Thymus (tissue), 11 donors: ENCODE measurements around the gene DYNLT3. TPM values are rescaled to one million over a fixed set of nuclear protein-coding genes. Genes with fewer than 3 reads are reported as not detected.

Source experiments
- DNase-seq, 9 donors: peaks; one replicate each; pipeline ENCODE4 v3.0.0-alpha.2; 2013; ENCODE audit warnings: low spot score in 9 of 9, low read depth in 6 of 9, missing footprints in 1 of 9
- H3K27ac ChIP-seq, 2 donors: one replicate each; pipeline ENCODE4 v1.5.1; 2013; ENCODE audit warnings: control low read depth in 1 of 2, low read depth in 1 of 2, low read length in 1 of 2, mild to moderate bottlenecking in 1 of 2, moderate library complexity in 1 of 2
- H3K27me3 ChIP-seq, 2 donors: one replicate each; pipeline ENCODE4 v1.5.1; 2013; ENCODE audit warnings: low read length in 1 of 2; ENCODE audit not compliant: control insufficient read depth in 2 of 2, insufficient read depth in 1 of 2
- H3K36me3 ChIP-seq, 2 donors: one replicate each; pipeline ENCODE4 v1.5.1; 2013; ENCODE audit warnings: low read length in 1 of 2, mild to moderate bottlenecking in 1 of 2, moderate library complexity in 1 of 2; ENCODE audit not compliant: control insufficient read depth in 2 of 2, insufficient read depth in 2 of 2
- H3K4me1 ChIP-seq, 2 donors: one replicate each; pipeline ENCODE4 v1.5.1; 2013; ENCODE audit warnings: low read length in 2 of 2; ENCODE audit not compliant: control insufficient read depth in 2 of 2, insufficient read depth in 2 of 2
- H3K4me3 ChIP-seq, 2 donors: one replicate each; pipeline ENCODE4 v1.5.1; 2013; ENCODE audit warnings: low read length in 2 of 2, control low read depth in 1 of 2, mild to moderate bottlenecking in 1 of 2
- H3K9me3 ChIP-seq, 2 donors: one replicate each; pipeline ENCODE4 v1.5.1; 2013; ENCODE audit warnings: low read length in 1 of 2, mild to moderate bottlenecking in 1 of 2; ENCODE audit not compliant: control insufficient read depth in 2 of 2, insufficient read depth in 1 of 2
- WGBS: extraction: QIAGEN DNeasy Blood & Tissue Kit; methylation state at CpG from one replicate; pipeline ENCODE4 v1.1.7; 2013; 5-methylcytosine and 5-hydroxymethylcytosine counted together
- polyA plus RNA-seq: library from polyadenylated mRNA; stranded (reverse); fragments of 200-250 nt; gene quantifications from one replicate; pipeline ENCODE4 v1.2.3, GENCODE V29; 2013
- total RNA-seq: library from RNA; stranded (reverse); fragments of 120-200 nt; gene quantifications from one replicate; pipeline ENCODE4 v1.2.4, GENCODE V29; 2013
- donor health status: healthy.

The DYNLT3 gene
- total and polyA plus RNA-seq, 2 donors, result 10.4 to 47.4 TPM

GRCh38 chrX:37854748-37855147 lies 7.4 kb upstream of the DYNLT3 start:
- Histone ChIP-seq H3K36me3 (no peaks in the 10 kb centered on the region), H3K9me3 (no peaks in the 10 kb centered on the region), H3K4me1 (no peaks in the 10 kb centered on the region), H3K27ac (no peak overlapping the region), H3K4me3 (no peak overlapping the region), H3K27me3 (no peaks in the 10 kb centered on the region)
- no peak for DNase-seq
- WGBS, result 49% methylated on average over 2 of the region's 2 CpGs

DNA sequence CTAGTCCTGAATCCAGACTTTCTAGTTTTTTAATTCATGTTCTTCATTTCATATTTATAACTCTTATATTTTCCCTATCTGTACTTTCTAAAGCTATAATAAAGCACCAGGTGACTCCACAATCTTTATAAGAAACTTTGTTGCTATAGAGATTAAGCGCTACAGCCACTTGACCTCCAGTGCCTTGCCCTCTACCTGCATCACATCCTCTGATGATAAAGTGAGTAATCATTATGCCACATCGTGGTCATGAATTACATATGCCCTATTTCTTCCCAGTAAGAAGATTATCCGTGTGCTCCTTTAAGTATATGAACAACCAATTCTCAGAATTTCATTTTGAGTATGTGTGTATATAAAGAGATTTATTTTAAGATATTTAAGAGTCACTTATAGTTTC lies 6.8 kb upstream of the DYNLT3 start:
- WGBS, result 90% methylated on average over 3 of the region's 3 CpGs
- H3K36me3 ChIP-seq, result no peaks in the 10 kb centered on the region
- no peak overlapping the region for H3K4me3 ChIP-seq
- H3K9me3 ChIP-seq, result no peaks in the 10 kb centered on the region
- H3K27me3 ChIP-seq, result no peaks in the 10 kb centered on the region
- DNase-seq, result no peak
- no peak overlapping the region for H3K27ac ChIP-seq
- no peaks in the 10 kb centered on the region for H3K4me1 ChIP-seq

GRCh38 chrX:37847733-37848197 lies 394 bp upstream of the DYNLT3 start:
- 13% methylated on average over 5 of the region's 5 CpGs for WGBS
- peak overlapping the region; percentile 28 to 81 for H3K27ac ChIP-seq

GRCh38 chrX:37846558-37846933 lies 825 bp downstream of the DYNLT3 start:
- 56% methylated on average over 1 of the region's 1 CpG for WGBS
- no peaks in the 10 kb centered on the region for H3K9me3 ChIP-seq
- H3K36me3 ChIP-seq, result no peaks in the 10 kb centered on the region
- no peaks in the 10 kb centered on the region for H3K27me3 ChIP-seq
- DNase-seq, result no peak
- peak overlapping the region; percentile 59 to 63 for H3K4me3 ChIP-seq
- peak overlapping the region in 1 of 2 donors; percentile 45 for H3K27ac ChIP-seq
- no peaks in the 10 kb centered on the region for H3K4me1 ChIP-seq

More at GRCh38 chrX:37847733-37848197, 394 bp upstream of the DYNLT3 start:
- H3K9me3 ChIP-seq, result no peaks in the 10 kb centered on the region
- H3K27me3 ChIP-seq, result no peaks in the 10 kb centered on the region
- no peak for DNase-seq
- H3K4me1 ChIP-seq, result no peaks in the 10 kb centered on the region
- H3K36me3 ChIP-seq, result no peaks in the 10 kb centered on the region
- H3K4me3 ChIP-seq, result peak overlapping the region; percentile 59 to 63

DNA sequence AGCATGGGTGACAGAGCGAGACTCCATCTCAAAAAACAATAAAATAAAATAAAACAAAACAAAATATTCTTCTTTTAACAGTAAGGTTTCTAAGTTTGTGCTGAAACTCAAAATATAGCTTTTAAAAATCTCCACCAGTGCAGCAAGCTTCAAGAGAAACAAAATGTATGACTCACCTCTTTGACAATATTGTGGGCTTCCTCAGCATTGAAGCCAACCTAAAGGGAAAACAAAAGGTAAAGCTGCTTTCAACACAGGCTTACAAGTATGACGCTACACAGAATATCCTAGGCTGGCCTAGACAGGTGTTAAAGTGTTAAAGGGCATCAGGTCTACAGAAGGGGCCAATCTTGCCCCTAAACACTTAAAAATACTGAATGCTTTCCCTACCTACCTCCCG lies 1.2 kb downstream of the DYNLT3 start:
- no peak overlapping the region for H3K4me3 ChIP-seq
- peak in 1 of 9 donors; percentile 34 for DNase-seq
- WGBS, result 85% methylated on average over 3 of the region's 3 CpGs
- H3K9me3 ChIP-seq, result no peaks in the 10 kb centered on the region
- no peaks in the 10 kb centered on the region for H3K4me1 ChIP-seq
- H3K27me3 ChIP-seq, result no peaks in the 10 kb centered on the region
- no peaks in the 10 kb centered on the region for H3K36me3 ChIP-seq
- H3K27ac ChIP-seq, result peak overlapping the region in 1 of 2 donors; percentile 45

- H3K4me3 ChIP-seq, result no peak overlapping the region
- no peaks in the 10 kb centered on the region for H3K4me1 ChIP-seq
- DNase-seq, result no peak
- H3K9me3 ChIP-seq, result no peaks in the 10 kb centered on the region
- H3K27me3 ChIP-seq, result no peaks in the 10 kb centered on the region
- H3K36me3 ChIP-seq, result no peaks in the 10 kb centered on the region
- no peak overlapping the region for H3K27ac ChIP-seq
Measured at GRCh38 chrX:37844622-37845021, 2.7 kb downstream of the DYNLT3 start.

DNA sequence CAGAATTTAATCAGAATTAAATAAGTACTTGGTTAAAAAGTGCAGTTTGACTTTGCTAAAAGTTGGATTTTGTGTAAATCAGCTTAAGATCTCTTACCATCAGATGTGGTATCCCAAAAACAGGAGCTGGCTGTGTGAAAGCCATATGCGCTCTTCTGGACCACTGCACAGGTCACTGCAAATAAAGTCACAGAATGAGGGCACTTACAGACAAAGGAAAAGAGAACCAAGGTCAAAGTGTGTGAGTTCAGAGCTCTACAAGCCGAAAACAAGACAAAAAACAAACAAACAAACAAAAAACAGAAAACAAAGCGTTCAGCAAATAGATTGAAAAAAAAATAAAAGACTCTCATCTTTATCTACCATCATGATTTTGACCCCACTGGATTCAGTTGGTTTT lies 6.4 kb downstream of the DYNLT3 start:
- Histone ChIP-seq H3K27ac (no peak overlapping the region), H3K9me3 (no peaks in the 10 kb centered on the region), H3K4me1 (no peaks in the 10 kb centered on the region), H3K4me3 (no peak overlapping the region), H3K27me3 (no peaks in the 10 kb centered on the region), H3K36me3 (no peaks in the 10 kb centered on the region)
- over 99% methylated on average over 3 of the region's 3 CpGs for WGBS
- no peak for DNase-seq

DNA sequence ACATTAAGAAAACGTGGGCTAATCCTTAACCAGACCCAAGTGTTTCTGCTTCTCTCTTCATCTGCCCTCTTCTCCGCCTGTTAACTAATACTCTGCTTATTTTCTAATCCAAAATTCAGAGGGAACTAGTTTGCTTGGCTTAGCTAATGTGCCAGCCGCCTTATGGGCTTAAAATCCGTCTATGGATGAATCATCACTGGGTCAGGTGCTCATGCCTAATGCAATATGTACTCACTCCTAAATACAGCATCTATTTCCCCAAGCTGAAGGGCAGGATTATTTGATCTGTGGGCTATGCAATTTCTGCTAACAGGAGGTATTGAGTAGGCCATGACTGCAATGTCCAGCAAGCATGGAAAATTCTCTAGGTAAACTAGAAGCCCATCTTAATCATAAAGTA lies 12.4 kb downstream of the DYNLT3 start:
- 97% methylated on average over 4 of the region's 4 CpGs for WGBS
- no peak overlapping the region for H3K27ac ChIP-seq
- no peaks in the 10 kb centered on the region for H3K36me3 ChIP-seq
- no peaks in the 10 kb centered on the region for H3K27me3 ChIP-seq
- H3K9me3 ChIP-seq, result no peaks in the 10 kb centered on the region
- no peaks in the 10 kb centered on the region for H3K4me1 ChIP-seq
- no peak for DNase-seq
- no peak overlapping the region for H3K4me3 ChIP-seq

- H3K9me3 ChIP-seq, result no peaks in the 10 kb centered on the region
- peaks cover 0 to 5% of the 10 kb centered on the region in 2 donors for H3K4me1 ChIP-seq
- DNase-seq, result no peak
- no peak overlapping the region for H3K4me3 ChIP-seq
- WGBS, result 100% methylated on average over 1 of the region's 1 CpG
- no peaks in the 10 kb centered on the region for H3K27me3 ChIP-seq
- H3K36me3 ChIP-seq, result no peaks in the 10 kb centered on the region
- H3K27ac ChIP-seq, result no peak overlapping the region
Measured at GRCh38 chrX:37830371-37830770, 17.0 kb downstream of the DYNLT3 start.

GRCh38 chrX:37829721-37830120 lies 17.6 kb downstream of the DYNLT3 start:
- no peak overlapping the region for H3K27ac ChIP-seq
- H3K4me3 ChIP-seq, result no peak overlapping the region
- H3K36me3 ChIP-seq, result no peaks in the 10 kb centered on the region
- no peaks in the 10 kb centered on the region for H3K27me3 ChIP-seq
- WGBS, result 16% methylated on average over 1 of the region's 1 CpG
- peaks cover 0 to 10% of the 10 kb centered on the region in 2 donors for H3K4me1 ChIP-seq
- no peaks in the 10 kb centered on the region for H3K9me3 ChIP-seq
- DNase-seq, result no peak
